ENCODE data around the gene WDFY1.
"Not testable (repeated sequence)": the region's sequence is repeated elsewhere in the genome, so short reads cannot be mapped to it uniquely, and the experiment has no call there.

WDFY1 gene

DNA sequence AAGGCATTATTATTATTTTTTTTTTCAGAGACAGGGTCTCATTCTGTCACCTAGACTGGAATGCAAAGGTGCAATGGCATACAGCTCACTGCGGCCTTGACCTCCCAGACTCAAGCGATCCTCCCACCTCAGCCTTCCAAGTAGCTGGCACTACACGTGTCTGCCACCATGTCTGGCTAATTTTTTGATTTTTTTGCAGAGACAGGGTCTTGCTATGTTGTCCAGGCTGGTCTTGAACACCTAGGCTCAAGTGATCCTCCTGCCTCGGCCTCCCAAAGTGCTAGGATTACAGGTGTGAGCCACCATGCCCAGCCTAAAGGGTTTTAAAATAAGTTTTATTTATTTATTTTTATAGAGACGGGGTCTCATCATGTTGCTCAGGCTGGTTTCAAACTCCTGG lies 62.4 kb downstream of the WDFY1 start:
- in situ Hi-C loops (cut with MboI; ENCODE audit: low pct_unique_long_range_greater_than_20kb, low sequenced_read_pairs, unreplicated experiment), result no loop called here
- DNase-seq (ENCODE audit: low spot score), result no peak
- TF ChIP-seq, protein P1, sequence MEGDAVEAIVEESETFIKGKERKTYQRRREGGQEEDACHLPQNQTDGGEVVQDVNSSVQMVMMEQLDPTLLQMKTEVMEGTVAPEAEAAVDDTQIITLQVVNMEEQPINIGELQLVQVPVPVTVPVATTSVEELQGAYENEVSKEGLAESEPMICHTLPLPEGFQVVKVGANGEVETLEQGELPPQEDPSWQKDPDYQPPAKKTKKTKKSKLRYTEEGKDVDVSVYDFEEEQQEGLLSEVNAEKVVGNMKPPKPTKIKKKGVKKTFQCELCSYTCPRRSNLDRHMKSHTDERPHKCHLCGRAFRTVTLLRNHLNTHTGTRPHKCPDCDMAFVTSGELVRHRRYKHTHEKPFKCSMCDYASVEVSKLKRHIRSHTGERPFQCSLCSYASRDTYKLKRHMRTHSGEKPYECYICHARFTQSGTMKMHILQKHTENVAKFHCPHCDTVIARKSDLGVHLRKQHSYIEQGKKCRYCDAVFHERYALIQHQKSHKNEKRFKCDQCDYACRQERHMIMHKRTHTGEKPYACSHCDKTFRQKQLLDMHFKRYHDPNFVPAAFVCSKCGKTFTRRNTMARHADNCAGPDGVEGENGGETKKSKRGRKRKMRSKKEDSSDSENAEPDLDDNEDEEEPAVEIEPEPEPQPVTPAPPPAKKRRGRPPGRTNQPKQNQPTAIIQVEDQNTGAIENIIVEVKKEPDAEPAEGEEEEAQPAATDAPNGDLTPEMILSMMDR (IDR thresholded peaks at IDR 0.05; ENCODE audit: extremely low read depth, insufficient read depth, missing control alignments), result no peak

DNA sequence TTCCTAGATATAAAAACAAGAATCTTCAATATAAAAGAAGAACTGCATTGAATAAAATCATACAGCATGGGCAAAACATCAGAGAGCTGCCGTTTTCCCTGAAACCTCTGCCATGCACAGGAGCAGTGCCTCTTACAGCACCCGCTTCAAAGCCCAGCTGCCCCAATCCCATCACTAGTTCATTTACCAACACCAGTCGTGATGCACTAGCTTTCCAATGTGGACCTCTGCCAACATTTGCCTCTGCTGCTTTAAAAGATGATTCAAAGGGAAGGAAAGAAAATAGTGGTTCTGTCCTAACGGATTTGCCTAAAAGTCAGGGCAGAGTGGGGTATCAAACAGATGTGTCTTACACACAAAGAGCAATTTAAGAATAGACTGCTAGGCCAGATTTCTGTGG lies 64.3 kb downstream of the WDFY1 start:
- DNase-seq (ENCODE audit: low spot score), result no peak
- TF ChIP-seq, protein P1 (IDR thresholded peaks at IDR 0.05; ENCODE audit: extremely low read depth, insufficient read depth, missing control alignments), result no peak
- in situ Hi-C loops (cut with MboI; ENCODE audit: low pct_unique_long_range_greater_than_20kb, low sequenced_read_pairs, unreplicated experiment), result no loop called here

DNA sequence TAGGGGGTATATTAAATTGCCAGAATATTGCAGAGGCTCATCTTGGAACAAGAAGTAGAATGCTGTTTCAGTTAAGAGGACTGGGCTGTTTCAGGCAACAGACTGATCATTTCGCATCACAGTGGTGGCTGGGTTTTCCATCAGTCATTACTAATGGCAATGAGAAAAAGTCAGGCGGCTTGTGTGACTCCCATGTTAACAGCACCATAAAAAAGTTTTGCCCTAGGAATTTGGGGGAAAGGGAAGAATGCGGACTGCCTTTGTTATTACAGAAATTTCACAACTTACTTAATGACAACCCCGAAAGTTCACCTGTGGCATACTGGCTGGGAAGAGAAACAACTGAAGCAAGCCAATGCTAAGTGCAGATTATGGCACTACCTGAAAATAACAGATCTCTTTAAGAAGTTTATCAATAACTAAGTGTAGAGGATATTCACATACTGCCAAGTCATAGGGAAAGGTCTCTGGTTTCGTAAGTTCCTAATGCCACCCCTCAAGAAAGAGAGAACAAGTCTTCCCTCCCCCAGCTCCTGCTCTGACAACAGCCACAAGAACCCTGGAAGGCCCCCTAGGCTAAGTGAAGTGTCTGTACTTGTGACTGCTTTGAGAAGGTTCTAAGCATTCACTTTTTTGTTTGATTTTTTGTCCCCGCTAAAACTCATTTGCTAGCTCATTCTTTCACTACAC lies 67.3 kb downstream of the WDFY1 start:
- in situ Hi-C loops (cut with MboI; ENCODE audit: low pct_unique_long_range_greater_than_20kb, low sequenced_read_pairs, unreplicated experiment), result no loop called here
- DNase-seq (ENCODE audit: low spot score), result no peak
- TF ChIP-seq, protein P1 (IDR thresholded peaks at IDR 0.05; ENCODE audit: extremely low read depth, insufficient read depth, missing control alignments), result no peak

DNA sequence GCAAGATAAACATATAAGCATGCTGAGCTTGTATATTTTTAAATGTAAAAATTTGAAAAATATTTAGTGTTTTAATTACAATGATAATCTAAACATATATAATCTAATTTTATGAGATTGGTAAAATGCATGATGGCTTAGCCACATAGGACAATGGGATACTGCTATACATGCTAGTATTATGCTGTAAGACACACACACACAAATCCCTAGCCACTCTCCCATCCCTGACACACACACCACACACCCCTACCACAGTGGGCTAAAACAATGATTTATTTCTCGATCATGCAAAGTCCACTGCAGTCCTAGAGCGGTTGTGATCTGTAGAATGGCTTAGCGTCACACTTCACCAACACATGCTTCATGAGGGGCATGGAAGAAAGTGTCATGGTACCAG lies 71.5 kb downstream of the WDFY1 start:
- TF ChIP-seq, protein P1 (IDR thresholded peaks at IDR 0.05; ENCODE audit: extremely low read depth, insufficient read depth, missing control alignments), result no peak
- no peak for DNase-seq (ENCODE audit: low spot score)
- in situ Hi-C loops (cut with MboI; ENCODE audit: low pct_unique_long_range_greater_than_20kb, low sequenced_read_pairs, unreplicated experiment), result no loop called here

DNA sequence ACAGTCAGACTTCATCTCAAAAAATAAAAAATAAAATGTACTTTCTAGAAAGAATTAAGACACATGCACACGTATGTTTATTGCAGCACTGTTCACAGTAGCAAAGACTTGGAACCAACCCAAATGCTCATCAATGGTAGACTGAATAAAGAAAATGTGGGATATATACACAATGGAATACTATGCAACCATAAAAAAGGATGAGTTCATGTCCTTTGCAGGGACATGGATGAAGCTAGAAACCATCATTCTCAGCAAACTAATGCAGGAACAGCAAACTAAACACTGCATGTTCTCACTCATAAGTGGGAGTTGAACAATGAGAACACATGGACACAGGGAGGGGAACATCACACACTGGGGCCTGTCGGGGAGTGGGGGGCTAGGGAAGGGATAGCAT lies 72.4 kb downstream of the WDFY1 start:
- in situ Hi-C loops (cut with MboI; ENCODE audit: low pct_unique_long_range_greater_than_20kb, low sequenced_read_pairs, unreplicated experiment); DNase-seq (ENCODE audit: low spot score): not testable (repeated sequence)

DNA sequence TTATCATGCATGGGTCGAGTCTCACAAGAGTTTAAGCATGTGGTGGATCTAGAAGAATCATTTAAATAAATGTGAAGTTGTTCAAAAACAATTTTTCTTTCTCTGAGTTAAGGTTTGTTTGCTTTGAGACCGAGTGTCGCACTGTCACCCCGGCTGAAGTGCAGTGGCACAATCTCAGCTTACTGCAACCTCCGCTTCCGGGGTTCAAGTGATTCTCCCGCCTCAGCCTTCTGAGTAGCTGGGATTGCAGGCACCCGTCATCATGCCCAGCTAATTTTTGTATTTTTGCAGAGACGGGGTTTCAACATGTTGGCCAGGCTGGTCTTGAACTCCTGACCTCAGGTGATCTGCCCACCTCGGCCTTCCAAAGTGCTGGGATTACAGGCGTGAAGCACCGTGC lies 73.5 kb downstream of the WDFY1 start:
- DNase-seq (ENCODE audit: low spot score); in situ Hi-C loops (cut with MboI; ENCODE audit: low pct_unique_long_range_greater_than_20kb, low sequenced_read_pairs, unreplicated experiment): not testable (repeated sequence)

DNA sequence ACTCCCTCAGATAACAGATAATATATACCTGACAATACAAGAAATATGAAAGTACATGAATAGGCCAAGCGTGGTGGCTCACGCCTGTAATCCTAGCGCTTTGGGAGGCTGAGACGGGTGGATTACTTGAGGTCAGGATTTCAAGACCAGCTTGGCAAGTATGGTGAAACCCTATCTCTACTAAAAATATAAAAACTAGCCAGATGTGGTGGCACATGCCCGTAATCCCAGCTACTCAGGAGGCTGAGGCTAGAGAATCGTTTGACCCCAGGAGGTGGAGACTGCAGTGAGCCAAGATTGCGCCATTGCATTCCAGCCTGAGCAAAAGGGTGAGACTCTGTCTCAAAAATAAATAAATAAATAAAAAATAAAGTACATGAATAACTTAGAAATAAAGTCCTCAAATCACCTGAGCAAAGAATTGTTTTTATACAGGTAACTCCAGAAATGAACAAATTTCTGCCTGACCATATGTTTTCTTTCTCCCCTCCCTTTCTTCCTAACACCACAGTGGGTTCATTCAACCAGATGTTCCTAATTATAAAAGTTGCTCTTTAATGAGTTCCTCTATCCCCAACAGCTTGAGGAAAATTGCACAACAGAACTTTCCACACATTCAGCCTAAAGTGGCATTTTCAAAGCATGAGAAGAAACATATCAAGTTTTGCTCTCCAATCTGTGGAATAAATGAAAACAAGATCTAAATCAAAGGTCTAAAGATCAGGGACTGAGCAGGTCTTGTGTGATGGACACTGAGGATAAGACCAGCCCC lies 74.1 kb downstream of the WDFY1 start:
- TF ChIP-seq, protein P1 (IDR thresholded peaks at IDR 0.05; ENCODE audit: extremely low read depth, insufficient read depth, missing control alignments), result no peak
- in situ Hi-C loops (cut with MboI; ENCODE audit: low pct_unique_long_range_greater_than_20kb, low sequenced_read_pairs, unreplicated experiment), result no loop called here
- no peak for DNase-seq (ENCODE audit: low spot score)
